Peyer's patch (tissue), 4 donors: ENCODE results near the gene CYP27A1. TPM values are rescaled to one million over a fixed set of nuclear protein-coding genes. Genes with fewer than 3 reads are reported as not detected.

Source experiments
- DNase-seq, 3 donors: peaks; one replicate each; pipeline ENCODE4 v3.0.0-alpha.2; 2017 to 2019
- H3K27ac ChIP-seq, 4 donors: fragments of 200-600 bp; sonication (generic); one replicate each; pipeline ENCODE4 v1.5.1; 2016 to 2019
- H3K27me3 ChIP-seq, 2 donors: fragments of 200-600 bp; sonication (generic); one replicate each; pipeline ENCODE4 v1.5.1; 2019
- H3K36me3 ChIP-seq, 3 donors: fragments of 200-600 bp; sonication (generic); one replicate each; pipeline ENCODE4 v1.5.1; 2016 to 2019
- H3K4me1 ChIP-seq, 4 donors: fragments of 200-600 bp; sonication (generic); one replicate each; pipeline ENCODE4 v1.5.1; 2016 to 2019
- H3K4me3 ChIP-seq, 4 donors: fragments of 200-600 bp; sonication (generic); 1 replicate in 3 of 4; 2 replicates in 1 of 4; pipeline ENCODE4 v1.5.1; 2016 to 2019; ENCODE audit warnings: mild to moderate bottlenecking in 1 of 4
- H3K9me3 ChIP-seq, 4 donors: fragments of 200-600 bp; sonication (generic); one replicate each; pipeline ENCODE4 v1.5.1; 2016 to 2019; ENCODE audit warnings: mild to moderate bottlenecking in 1 of 4
- POLR2A ChIP-seq, 2 donors: fragments of 450-650 bp; IDR thresholded peaks; one replicate each; pipeline ENCODE4 v1.5.1; 2017; ENCODE audit warnings: antibody characterized with exemption in 2 of 2, mild to moderate bottlenecking in 2 of 2, moderate library complexity in 2 of 2
- total RNA-seq, 4 donors: library from RNA; depleted of rRNA; stranded (reverse); fragments of >200 nt; gene quantifications; one replicate each; pipeline ENCODE4 v1.1.0, GENCODE V29; 2016
- TF ChIP-seq, protein P1 (sequence below), 6 experiments: fragments of 450-650 bp in 4 of 6; fragments of 200-600 bp in 2 of 6; sonication (generic) in 1 of 6; IDR thresholded peaks; one replicate each; pipeline ENCODE4 v1.5.1; 2017 to 2019; ENCODE audit warnings: antibody characterized with exemption in 6 of 6, mild to moderate bottlenecking in 3 of 6, moderate library complexity in 1 of 6

Gene CYP27A1
- total RNA-seq, 4 donors from 2014 or later, result 68.5 to 277 (median 168) TPM

- H3K27ac ChIP-seq, result no peak overlapping the region
- no peaks in the 10 kb centered on the region for H3K36me3 ChIP-seq
- no peaks in the 10 kb centered on the region for H3K27me3 ChIP-seq
- no peak for DNase-seq
- H3K4me3 ChIP-seq, result no peak overlapping the region
- H3K4me1 ChIP-seq, result no peaks in the 10 kb centered on the region
- TF ChIP-seq, protein P1, sequence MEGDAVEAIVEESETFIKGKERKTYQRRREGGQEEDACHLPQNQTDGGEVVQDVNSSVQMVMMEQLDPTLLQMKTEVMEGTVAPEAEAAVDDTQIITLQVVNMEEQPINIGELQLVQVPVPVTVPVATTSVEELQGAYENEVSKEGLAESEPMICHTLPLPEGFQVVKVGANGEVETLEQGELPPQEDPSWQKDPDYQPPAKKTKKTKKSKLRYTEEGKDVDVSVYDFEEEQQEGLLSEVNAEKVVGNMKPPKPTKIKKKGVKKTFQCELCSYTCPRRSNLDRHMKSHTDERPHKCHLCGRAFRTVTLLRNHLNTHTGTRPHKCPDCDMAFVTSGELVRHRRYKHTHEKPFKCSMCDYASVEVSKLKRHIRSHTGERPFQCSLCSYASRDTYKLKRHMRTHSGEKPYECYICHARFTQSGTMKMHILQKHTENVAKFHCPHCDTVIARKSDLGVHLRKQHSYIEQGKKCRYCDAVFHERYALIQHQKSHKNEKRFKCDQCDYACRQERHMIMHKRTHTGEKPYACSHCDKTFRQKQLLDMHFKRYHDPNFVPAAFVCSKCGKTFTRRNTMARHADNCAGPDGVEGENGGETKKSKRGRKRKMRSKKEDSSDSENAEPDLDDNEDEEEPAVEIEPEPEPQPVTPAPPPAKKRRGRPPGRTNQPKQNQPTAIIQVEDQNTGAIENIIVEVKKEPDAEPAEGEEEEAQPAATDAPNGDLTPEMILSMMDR (IDR thresholded peaks at IDR 0.05), result no peak
- no peak for TF ChIP-seq POLR2A (IDR thresholded peaks at IDR 0.05)
- peaks cover 0 to 2% (median 0%) of the 10 kb centered on the region in 4 donors for H3K9me3 ChIP-seq
These were observed 4.5 kb upstream of the CYP27A1 start for GRCh38 chr2:218777276-218777990.

- TF ChIP-seq POLR2A (IDR thresholded peaks at IDR 0.05), result no peak
- TF ChIP-seq, protein P1 (IDR thresholded peaks at IDR 0.05), result no peak
- DNase-seq, result no peak
- no peak overlapping the region for H3K27ac ChIP-seq
- H3K9me3 ChIP-seq, result peaks cover 0 to 2% (median 0%) of the 10 kb centered on the region in 4 donors
- H3K27me3 ChIP-seq, result no peaks in the 10 kb centered on the region
- H3K4me3 ChIP-seq, result no peak overlapping the region
- peaks cover 0 to 16% (median 0%) of the 10 kb centered on the region in 4 donors for H3K4me1 ChIP-seq
- no peaks in the 10 kb centered on the region for H3K36me3 ChIP-seq
These were observed 1.9 kb upstream of the CYP27A1 start for GRCh38 chr2:218780046-218780445.

DNA sequence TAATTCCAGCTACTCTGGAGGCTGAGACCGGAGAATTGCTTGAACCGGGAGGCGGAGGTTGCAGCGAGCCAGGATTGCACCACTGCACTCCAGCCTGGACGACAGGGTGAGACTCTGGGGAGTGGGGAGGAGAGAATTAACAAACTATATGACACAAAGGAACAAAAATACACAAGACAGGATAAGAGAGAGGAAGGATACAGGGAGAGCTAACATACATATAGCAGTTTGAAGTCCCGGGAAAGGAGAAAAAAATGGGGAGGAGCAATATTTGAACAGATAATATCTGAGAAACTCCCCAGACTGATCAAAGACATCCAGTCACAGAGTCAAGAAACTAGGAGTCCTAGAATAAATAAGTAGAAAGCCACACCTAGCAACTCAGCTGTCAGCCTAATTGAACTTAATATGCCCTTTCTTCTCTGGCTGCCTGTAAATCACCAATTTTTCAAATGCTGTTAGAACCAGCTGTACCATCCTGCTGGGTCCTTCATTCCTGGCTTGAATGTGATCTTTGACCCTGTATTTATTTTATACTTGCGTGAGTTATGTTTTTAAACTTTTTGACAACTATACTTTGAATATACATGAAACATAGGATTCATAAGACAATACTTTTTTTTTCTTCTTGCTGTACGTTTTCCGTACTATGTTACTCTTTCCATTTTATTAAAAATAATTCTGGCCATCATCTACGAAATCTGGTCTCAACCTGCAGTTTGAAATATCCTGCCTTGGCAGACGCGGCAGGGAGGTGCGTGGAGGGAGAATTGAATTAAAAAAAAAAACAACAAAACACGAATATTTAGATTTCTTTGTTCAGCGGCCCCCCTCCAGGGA, 876 bp upstream of the CYP27A1 start:
- H3K27ac ChIP-seq, result peak overlapping the region; percentile 59 to 95 (median 90)
- no peaks in the 10 kb centered on the region for H3K27me3 ChIP-seq
- H3K36me3 ChIP-seq, result no peaks in the 10 kb centered on the region
- DNase-seq, result no peak
- H3K4me3 ChIP-seq, result peak overlapping the region; percentile 29 to 90 (median 70)
- peaks cover 0 to 16% (median 0%) of the 10 kb centered on the region in 4 donors for H3K4me1 ChIP-seq
- peaks cover 0 to 2% (median 0%) of the 10 kb centered on the region in 4 donors for H3K9me3 ChIP-seq
- TF ChIP-seq POLR2A (IDR thresholded peaks at IDR 0.05), result peak in 1 of 2 donors; percentile 34
- TF ChIP-seq, protein P1 (IDR thresholded peaks at IDR 0.05), result no peak

- TF ChIP-seq, protein P1 (IDR thresholded peaks at IDR 0.05), result no peak
- peak overlapping the region; percentile 59 to 95 (median 90) for H3K27ac ChIP-seq
- H3K9me3 ChIP-seq, result peaks cover 0 to under 1% (median 0%) of the 10 kb centered on the region in 4 donors
- peak overlapping the region; percentile 29 to 90 (median 70) for H3K4me3 ChIP-seq
- no peaks in the 10 kb centered on the region for H3K27me3 ChIP-seq
- H3K36me3 ChIP-seq, result no peaks in the 10 kb centered on the region
- peaks cover 0 to 16% (median 0%) of the 10 kb centered on the region in 4 donors for H3K4me1 ChIP-seq
- peak in 1 of 3 donors; percentile 78 for DNase-seq
These were observed 539 bp downstream of the CYP27A1 start for GRCh38 chr2:218782528-218782844.

DNA sequence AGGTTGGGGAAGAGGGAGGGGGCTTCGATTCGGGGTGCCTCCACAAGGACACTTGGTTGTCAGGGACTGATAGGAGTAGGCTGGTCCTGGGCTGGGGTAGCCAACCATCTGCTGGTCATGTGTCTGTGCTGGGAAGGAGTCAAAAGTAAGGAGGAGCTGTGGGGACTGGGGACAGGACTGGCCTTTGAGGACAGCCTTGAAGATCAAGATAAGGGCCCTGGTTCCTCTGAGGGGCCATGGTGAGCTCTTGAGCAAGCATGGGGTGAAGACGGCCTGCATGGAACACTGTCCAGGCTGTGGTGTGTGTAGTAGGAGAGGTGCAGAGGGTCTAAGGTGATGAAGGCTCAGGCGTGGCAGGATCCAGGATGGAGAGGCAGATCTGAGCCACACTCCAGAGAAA, 1.7 kb downstream of the CYP27A1 start:
- Histone ChIP-seq H3K4me1 (peaks cover 0 to 16% (median 0%) of the 10 kb centered on the region in 4 donors), H3K27ac (peak overlapping the region in 1 of 4 donors; percentile 33), H3K9me3 (no peaks in the 10 kb centered on the region), H3K27me3 (no peaks in the 10 kb centered on the region), H3K4me3 (peak overlapping the region in 2 of 4 donors; percentile 88 to 90), H3K36me3 (no peaks in the 10 kb centered on the region)
- TF ChIP-seq POLR2A (IDR thresholded peaks at IDR 0.05), result no peak
- TF ChIP-seq, protein P1 (IDR thresholded peaks at IDR 0.05), result no peak
- no peak for DNase-seq
